Adrenal gland (tissue), 12 donors: Measurements from ENCODE around the gene NOP53. TPM values are rescaled to one million over a fixed set of nuclear protein-coding genes. Genes with fewer than 3 reads are reported as not detected.
A peak's percentile ranks its signal among the peaks of the same experiment; 100 is the strongest.
"Not testable (repeated sequence)": the region's sequence is repeated elsewhere in the genome, so short reads cannot be mapped to it uniquely, and the experiment has no call there.

Experiments
- DNase-seq, 7 donors: peaks; one replicate each; pipeline ENCODE4 v3.0.0-alpha.2; 2019 to 2020
- H3K27ac ChIP-seq, 5 donors: fragments of 200-600 bp; sonication (generic) in 4 of 5; 1 replicate in 3 of 5; 2 replicates in 2 of 5; pipeline versions ENCODE4 v1.5.1 to v1.8.0; 2016 to 2020; ENCODE audit warnings: mild to moderate bottlenecking in 1 of 5
- H3K27me3 ChIP-seq: fragments of 200-600 bp; 2 replicates; pipeline ENCODE4 v1.8.0; 2021
- H3K36me3 ChIP-seq, 2 donors: fragments of 200-600 bp; replicated peaks in 1 of 2; 1 replicate in 1 of 2; 2 replicates in 1 of 2; pipeline versions ENCODE4 v1.5.1 to v1.8.0; 2018 to 2022
- H3K4me1 ChIP-seq, 2 donors: fragments of 200-600 bp; replicated peaks in 1 of 2; 1 replicate in 1 of 2; 2 replicates in 1 of 2; pipeline versions ENCODE4 v1.5.1 to v1.8.0; 2018 to 2021
- H3K4me3 ChIP-seq, 4 donors: fragments of 200-600 bp; sonication (generic) in 3 of 4; one replicate each; pipeline ENCODE4 v1.5.1; 2016 to 2018
- H3K9me3 ChIP-seq, 3 donors: fragments of 200-600 bp; sonication (generic) in 1 of 3; replicated peaks in 1 of 3; 1 replicate in 2 of 3; 2 replicates in 1 of 3; pipeline versions ENCODE4 v1.5.1 to v1.8.0; 2016 to 2021
- CTCF ChIP-seq, 6 experiments: fragments of 450-650 bp in 4 of 6; fragments of 200-600 bp in 2 of 6; sonication (generic) in 1 of 6; IDR thresholded peaks; 1 replicate in 5 of 6; 2 replicates in 1 of 6; pipeline versions ENCODE4 v1.5.1 to v1.8.0; 2016 to 2021; ENCODE audit warnings: antibody characterized with exemption in 6 of 6, mild to moderate bottlenecking in 2 of 6, moderate library complexity in 1 of 6
- POLR2A ChIP-seq, 2 donors: fragments of 450-650 bp; IDR thresholded peaks; one replicate each; pipeline ENCODE4 v1.6.1; 2017; ENCODE audit warnings: antibody characterized with exemption in 2 of 2, mild to moderate bottlenecking in 2 of 2, moderate library complexity in 1 of 2
- WGBS, 4 donors: extraction: QIAGEN DNeasy Blood & Tissue Kit in 2 of 4; methylation state at CpG; one replicate each; pipeline versions ENCODE4 v1.1.5 to v1.1.7; 2013 to 2017; 5-methylcytosine and 5-hydroxymethylcytosine counted together
- intact Hi-C, 2 donors: fragments of 100-400 bp; cut with DNase I; formaldehyde crosslinking; loops; one replicate each; pipeline versions ENCODE4 v1.14.1 to v1.15.0; 2022 to 2023
- polyA plus RNA-seq, 3 donors: library from polyadenylated mRNA; stranded (reverse); fragments of 200-250 nt in 2 of 3; fragments of 350-450 nt in 1 of 3; fragmentation: Illumina TruSeq in 1 of 3; extraction: RNeasy Lipid Tissue Mini Kit (QIAGEN cat#74804) in 1 of 3; gene quantifications; one replicate each; pipeline ENCODE4 v1.2.3, GENCODE V29; 2013 to 2014
- total RNA-seq, 9 donors: library from RNA; depleted of rRNA in 4 of 9; stranded (reverse); fragments of >200 nt in 4 of 9; fragments of 120-200 nt in 1 of 9; fragmentation: NEBNext Ultra II Directional in 1 of 9; extraction: Animal tissue kit (Norgen Biotek cat#: 25700) in 1 of 9; gene quantifications; one replicate each; pipeline versions ENCODE4 v1.1.0 to v1.2.4, GENCODE V29; 2013 to 2023
- donor health status: healthy with polysubstance abuse.
- donor health status: Bipolar disorder and iron deficiency.
- donor health status: DM: yes; HTN: yes; CAD: no.
- donor health status: DM: no; HTN: no; CAD: no.
- donor health status: DM: no; HTN: no; CAD: no.
- donor health status: DM: yes; HTN: yes; CAD: no.

NOP53 gene
- total and polyA plus RNA-seq, 12 donors: 118 to 420 (median 325) TPM

- Histone ChIP-seq H3K27me3 (no peaks in the 10 kb centered on the region), H3K36me3 (peaks cover 0 to 9% of the 10 kb centered on the region in 2 donors), H3K4me3 (no peak overlapping the region), H3K27ac (no peak overlapping the region), H3K4me1 (no peaks in the 10 kb centered on the region), H3K9me3 (no peaks in the 10 kb centered on the region)
- DNase-seq: no peak
- no peak for TF ChIP-seq POLR2A (IDR thresholded peaks at IDR 0.05)
- TF ChIP-seq CTCF (IDR thresholded peaks at IDR 0.05): no peak
- intact Hi-C loops: no loop called here
- 54 to 79% (median 64%) methylated on average over 3 of the region's 3 CpGs for WGBS, 4 donors
Measured at GRCh38 chr19:47762151-47762550, 16.8 kb downstream of the NOP53 start.

GRCh38 chr19:47762615-47763308, 17.4 kb downstream of the NOP53 start:
- Histone ChIP-seq H3K4me3 (no peak overlapping the region), H3K36me3 (peaks cover 0 to 3% of the 10 kb centered on the region in 2 donors), H3K27ac (no peak overlapping the region), H3K9me3 (no peaks in the 10 kb centered on the region), H3K27me3 (no peaks in the 10 kb centered on the region), H3K4me1 (no peaks in the 10 kb centered on the region)
- 54 to 59% (median 54%) methylated on average over 18 of the region's 18 CpGs for WGBS, 4 donors
- no peak for TF ChIP-seq POLR2A (IDR thresholded peaks at IDR 0.05)
- TF ChIP-seq CTCF (IDR thresholded peaks at IDR 0.05): no peak
- peak in 1 of 7 donors; percentile 43 for DNase-seq
- intact Hi-C loops: no loop called here

GRCh38 chr19:47764705-47765104, 19.4 kb downstream of the NOP53 start:
- H3K27ac ChIP-seq, H3K4me1 ChIP-seq, H3K4me3 ChIP-seq, H3K9me3 ChIP-seq, H3K27me3 ChIP-seq, intact Hi-C loops, H3K36me3 ChIP-seq, DNase-seq: not testable (repeated sequence)
- WGBS, 4 donors: 78 to 94% (median 86%) methylated on average over 3 of the region's 3 CpGs

GRCh38 chr19:47765523-47766358, 20.4 kb downstream of the NOP53 start:
- TF ChIP-seq CTCF (IDR thresholded peaks at IDR 0.05) (peak; percentile 52 to 73 (median 68)), POLR2A (IDR thresholded peaks at IDR 0.05) (no peak)
- intact Hi-C loops: no loop called here
- no peak overlapping the region for H3K27ac ChIP-seq

More at GRCh38 chr19:47765523-47766358, 20.4 kb downstream of the NOP53 start:
- no peaks in the 10 kb centered on the region for H3K36me3 ChIP-seq
- H3K9me3 ChIP-seq: no peaks in the 10 kb centered on the region
- 35 to 50% (median 41%) methylated on average over 12 to 19 of the region's 19 CpGs for WGBS, 4 donors
- DNase-seq: peak in 6 of 7 donors; percentile 53 to 80 (median 66)
- H3K4me3 ChIP-seq: no peak overlapping the region
- no peaks in the 10 kb centered on the region for H3K4me1 ChIP-seq
- H3K27me3 ChIP-seq: no peaks in the 10 kb centered on the region
